ENCODE results near the gene C1orf146.
"Not testable (repeated sequence)": the region's sequence is repeated elsewhere in the genome, so short reads cannot be mapped to it uniquely, and the experiment has no call there.

The C1orf146 gene

DNA sequence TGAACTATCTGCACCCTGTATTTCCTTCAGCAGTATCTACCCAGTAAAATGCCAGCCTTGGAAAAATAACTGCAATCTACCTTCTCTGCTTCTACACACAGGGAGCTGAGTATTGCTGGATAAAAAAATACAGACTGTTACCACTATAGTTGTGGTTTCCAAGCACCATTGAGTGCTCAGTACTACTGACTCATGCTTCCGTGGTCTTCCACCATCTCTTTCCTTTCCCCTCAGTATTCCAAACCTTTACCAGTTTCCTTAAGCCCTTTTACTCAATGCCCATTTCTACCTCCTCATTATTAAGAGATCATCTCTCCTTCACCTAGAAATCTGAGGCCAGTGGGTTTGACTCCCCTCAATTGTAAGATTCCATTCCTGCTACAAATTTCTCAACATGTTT lies 57.2 kb downstream of the C1orf146 start:
- no peaks in the 10 kb centered on the region for H3K4me1 ChIP-seq (ENCODE audit: insufficient read depth, low read length)
- H3K27me3 ChIP-seq (ENCODE audit: control insufficient read depth in 1 of 2, insufficient read depth in 2 of 2, low read length in 2 of 2) = no peaks in the 10 kb centered on the region
- no peak overlapping the region for H3K9ac ChIP-seq (ENCODE audit: low read length)
- H3K27ac ChIP-seq (ENCODE audit: low read depth, low read length) = no peak overlapping the region
- no peak overlapping the region for H3K4me3 ChIP-seq (ENCODE audit: low read depth in 1 of 2, low read length in 2 of 2)
- H3K36me3 ChIP-seq (ENCODE audit: insufficient read depth, low read length) = peaks cover 9% of the 10 kb centered on the region
- no peaks in the 10 kb centered on the region for H3K9me3 ChIP-seq (ENCODE audit: low read length)

DNA sequence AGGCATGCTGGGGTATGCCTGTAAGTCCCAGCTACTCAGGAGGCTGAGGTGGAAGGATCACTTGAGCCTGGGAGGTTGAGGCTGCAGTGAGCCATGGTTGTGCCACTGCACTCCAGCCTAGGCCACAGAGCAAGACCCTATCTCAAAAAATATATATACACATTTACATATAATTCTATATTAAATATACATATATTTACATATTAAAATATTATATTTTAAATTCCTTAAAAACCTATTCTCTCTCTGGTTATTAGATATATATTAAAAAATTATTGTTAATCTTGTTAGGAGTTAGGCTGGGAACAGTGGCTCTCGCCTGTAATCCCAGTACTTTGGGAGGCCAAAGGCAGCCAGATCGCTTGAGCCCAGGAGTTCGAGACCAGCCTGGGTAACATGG lies 58.4 kb downstream of the C1orf146 start:
- no peaks in the 10 kb centered on the region for H3K9me3 ChIP-seq (ENCODE audit: low read length)
- no peak overlapping the region for H3K9ac ChIP-seq (ENCODE audit: low read length)
- peaks cover 6% of the 10 kb centered on the region for H3K36me3 ChIP-seq (ENCODE audit: insufficient read depth, low read length)
- H3K4me1 ChIP-seq (ENCODE audit: insufficient read depth, low read length) = no peaks in the 10 kb centered on the region
- H3K27ac ChIP-seq (ENCODE audit: low read depth, low read length) = no peak overlapping the region
- no peaks in the 10 kb centered on the region for H3K27me3 ChIP-seq (ENCODE audit: control insufficient read depth in 1 of 2, insufficient read depth in 2 of 2, low read length in 2 of 2)
- no peak overlapping the region for H3K4me3 ChIP-seq (ENCODE audit: low read depth in 1 of 2, low read length in 2 of 2)

DNA sequence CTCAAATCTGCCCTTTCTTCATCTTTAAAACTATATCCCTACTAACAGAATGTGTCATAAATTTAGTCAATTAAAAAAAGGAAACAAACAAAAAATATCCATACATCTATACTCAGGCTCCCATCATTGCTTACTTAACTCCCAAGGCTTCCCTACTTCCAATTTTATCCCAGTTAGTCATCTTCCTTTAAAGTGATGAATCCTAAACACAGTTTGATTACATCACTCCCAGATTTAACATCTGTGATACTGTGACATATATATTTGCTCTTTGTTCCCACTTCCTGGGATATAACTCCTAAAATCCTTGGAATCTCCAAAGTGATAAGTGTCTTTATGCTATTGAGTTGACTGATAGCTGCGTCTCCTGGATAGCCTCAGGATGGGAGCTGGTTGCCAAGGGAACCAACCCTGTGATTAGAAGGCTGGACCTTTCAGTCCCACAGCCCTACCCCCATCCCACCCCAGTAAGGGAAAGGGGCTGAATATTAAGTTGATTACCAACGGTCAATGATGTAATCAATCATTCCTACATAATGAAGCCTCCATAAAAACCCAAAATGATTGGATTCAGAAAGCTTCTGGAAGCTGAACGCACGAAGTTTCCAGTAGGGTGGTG lies 59.5 kb downstream of the C1orf146 start:
- Histone ChIP-seq H3K27ac (ENCODE audit: low read depth, low read length) (no peak overlapping the region), H3K4me3 (ENCODE audit: low read depth in 1 of 2, low read length in 2 of 2) (no peak overlapping the region), H3K9me3 (ENCODE audit: low read length) (no peaks in the 10 kb centered on the region), H3K4me1 (ENCODE audit: insufficient read depth, low read length) (no peaks in the 10 kb centered on the region), H3K9ac (ENCODE audit: low read length) (no peak overlapping the region), H3K27me3 (ENCODE audit: control insufficient read depth in 1 of 2, insufficient read depth in 2 of 2, low read length in 2 of 2) (no peaks in the 10 kb centered on the region), H3K36me3 (ENCODE audit: insufficient read depth, low read length) (peaks cover 6% of the 10 kb centered on the region)

DNA sequence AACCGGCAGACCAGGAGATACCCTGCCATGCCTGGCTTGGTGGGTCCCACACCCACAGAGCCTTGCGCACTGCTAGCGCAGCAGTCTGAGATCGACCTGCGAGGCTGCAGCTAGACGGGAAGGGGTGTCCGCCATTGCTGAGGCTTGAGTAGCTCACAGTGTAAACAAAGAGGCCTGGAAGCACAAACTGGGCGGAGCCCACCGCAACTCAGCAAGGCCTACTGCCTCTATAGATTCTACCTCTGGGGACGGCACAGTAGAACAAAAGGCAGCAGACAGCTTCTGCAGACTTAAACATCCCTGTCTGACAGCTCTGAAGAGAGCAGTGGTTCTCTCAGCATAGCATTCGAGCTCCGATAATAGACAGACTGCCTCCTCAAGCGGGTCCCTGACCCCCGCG lies 62.1 kb downstream of the C1orf146 start:
- H3K36me3 ChIP-seq (ENCODE audit: insufficient read depth, low read length); H3K27me3 ChIP-seq (ENCODE audit: control insufficient read depth in 1 of 2, insufficient read depth in 2 of 2, low read length in 2 of 2); H3K27ac ChIP-seq (ENCODE audit: low read depth, low read length); H3K9me3 ChIP-seq (ENCODE audit: low read length); H3K4me3 ChIP-seq (ENCODE audit: low read depth in 1 of 2, low read length in 2 of 2); H3K4me1 ChIP-seq (ENCODE audit: insufficient read depth, low read length); H3K9ac ChIP-seq (ENCODE audit: low read length): not testable (repeated sequence)

DNA sequence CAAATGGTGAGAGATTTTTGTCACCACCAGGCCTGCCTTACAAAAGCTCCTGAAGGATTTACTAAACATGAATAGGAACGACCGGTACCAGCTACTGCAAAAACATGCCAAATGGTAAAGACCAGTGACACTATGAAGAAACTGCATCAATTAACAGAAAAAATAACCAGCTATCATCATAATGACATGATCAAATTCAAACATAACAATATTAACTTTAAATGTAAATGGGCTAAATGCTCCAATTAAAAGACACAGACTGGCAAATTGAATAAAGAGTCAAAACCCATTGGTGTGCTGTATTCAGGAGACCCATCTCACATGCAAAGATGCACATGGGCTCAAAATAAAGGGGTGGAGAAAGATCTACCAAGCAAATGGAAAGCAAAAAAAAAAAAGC lies 63.7 kb downstream of the C1orf146 start:
- H3K9me3 ChIP-seq (ENCODE audit: low read length); H3K4me3 ChIP-seq (ENCODE audit: low read depth in 1 of 2, low read length in 2 of 2); H3K27me3 ChIP-seq (ENCODE audit: control insufficient read depth in 1 of 2, insufficient read depth in 2 of 2, low read length in 2 of 2); H3K27ac ChIP-seq (ENCODE audit: low read depth, low read length); H3K36me3 ChIP-seq (ENCODE audit: insufficient read depth, low read length); H3K9ac ChIP-seq (ENCODE audit: low read length); H3K4me1 ChIP-seq (ENCODE audit: insufficient read depth, low read length): not testable (repeated sequence)

DNA sequence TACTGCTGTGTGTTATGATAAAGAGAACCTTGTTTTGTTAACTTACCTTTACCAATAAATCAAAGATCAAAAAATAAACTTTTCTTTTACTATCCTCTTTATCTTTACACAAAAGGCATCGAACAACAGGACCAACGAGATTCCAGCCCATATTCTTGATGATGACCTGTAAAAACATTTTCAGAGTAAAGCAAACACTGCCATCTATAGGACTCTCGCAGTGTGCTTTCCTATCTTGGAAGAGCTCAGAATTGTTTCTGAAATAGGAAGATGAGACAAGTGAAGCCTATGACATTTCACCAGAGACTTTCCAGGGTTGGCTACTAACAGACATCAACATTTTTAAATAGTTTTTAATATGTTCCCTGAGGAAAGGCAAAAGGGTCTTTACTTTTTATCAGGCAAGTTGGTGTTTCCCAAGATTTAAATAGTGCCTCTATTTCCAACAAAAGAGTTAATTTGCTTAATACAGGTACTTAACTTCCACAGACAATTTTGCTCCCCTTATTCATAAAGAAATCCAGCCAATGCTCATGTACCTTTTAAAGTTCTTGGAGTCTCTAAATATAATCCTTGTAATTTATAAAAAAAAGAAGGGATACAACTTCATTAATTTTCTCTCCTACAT lies 73.8 kb downstream of the C1orf146 start:
- peaks cover 18% of the 10 kb centered on the region for H3K36me3 ChIP-seq (ENCODE audit: insufficient read depth, low read length)
- H3K4me1 ChIP-seq (ENCODE audit: insufficient read depth, low read length) = no peaks in the 10 kb centered on the region
- H3K27ac ChIP-seq (ENCODE audit: low read depth, low read length) = no peak overlapping the region

More for the DNA sequence above, 73.8 kb downstream of the C1orf146 start:
- Histone ChIP-seq H3K9ac (ENCODE audit: low read length) (no peak overlapping the region), H3K4me3 (ENCODE audit: low read depth in 1 of 2, low read length in 2 of 2) (no peak overlapping the region), H3K27me3 (ENCODE audit: control insufficient read depth in 1 of 2, insufficient read depth in 2 of 2, low read length in 2 of 2) (no peaks in the 10 kb centered on the region), H3K9me3 (ENCODE audit: low read length) (no peaks in the 10 kb centered on the region)
